Activated CD8-positive, alpha-beta memory T cell treated with anti-CD3 and anti-CD28 coated beads for 48 hours (primary cell): ENCODE data around the gene SEMA3F.

ENCODE experiments used
- DNase-seq, 3 experiments: peaks; one replicate each; pipeline ENCODE4 v3.0.0-alpha.2; 2020; ENCODE audit warnings: low read depth in 2 of 3, low spot score in 2 of 3

SEMA3F gene

GRCh38 chr3:50193286-50193685 is 38.2 kb downstream of the SEMA3F start:
- DNase-seq = no peak

GRCh38 chr3:50193746-50194127 is 38.6 kb downstream of the SEMA3F start:
- no peak for DNase-seq

- peak; percentile 38 to 64 (median 58) for DNase-seq
Observed at GRCh38 chr3:50194128-50194902, 39.2 kb downstream of the SEMA3F start.

GRCh38 chr3:50194903-50195500 is 39.9 kb downstream of the SEMA3F start:
- DNase-seq = no peak

- no peak for DNase-seq
Observed at GRCh38 chr3:50195501-50196252, 40.6 kb downstream of the SEMA3F start.

- DNase-seq = no peak
Observed at GRCh38 chr3:50196253-50196801, 41.2 kb downstream of the SEMA3F start.

- no peak for DNase-seq
Observed at GRCh38 chr3:50201573-50202315, 46.6 kb downstream of the SEMA3F start.

GRCh38 chr3:50202353-50203112 is 47.4 kb downstream of the SEMA3F start:
- no peak for DNase-seq

- no peak for DNase-seq
Observed at GRCh38 chr3:50203113-50203808, 48.1 kb downstream of the SEMA3F start.

GRCh38 chr3:50203809-50204803 is 49.0 kb downstream of the SEMA3F start:
- no peak for DNase-seq

- no peak for DNase-seq
Observed at GRCh38 chr3:50204804-50205412, 49.8 kb downstream of the SEMA3F start, which contains the start of gene SLC38A3. Gene SLC38A3 (plus strand): TSS chr3:50205271. CDS start chr3:50214200, 8,929 bp downstream.

- no peak for DNase-seq
Observed at GRCh38 chr3:50205413-50206276, 50.5 kb downstream of the SEMA3F start.

GRCh38 chr3:50207359-50208042 is 52.4 kb downstream of the SEMA3F start:
- DNase-seq = no peak

GRCh38 chr3:50208677-50209344 is 53.7 kb downstream of the SEMA3F start:
- no peak for DNase-seq

- no peak for DNase-seq
Observed at GRCh38 chr3:50210176-50210509, 55.0 kb downstream of the SEMA3F start.
